H9 (cell line): Measurements from ENCODE around the gene WDR53. TPM values are rescaled to one million over a fixed set of nuclear protein-coding genes. Genes with fewer than 3 reads are reported as not detected.
A peak's percentile ranks its signal among the peaks of the same experiment; 100 is the strongest.

Source experiments
- DNase-seq: peaks from one replicate; pipeline ENCODE4 v3.0.0-alpha.2; 2017
- H2AFZ ChIP-seq: one replicate; pipeline ENCODE4 v1.6.1; 2013; ENCODE audit warnings: mild to moderate bottlenecking, low read length, control low read depth, moderate library complexity
- H2AK5ac ChIP-seq: 2 replicates; pipeline ENCODE4 v1.6.1; 2013; ENCODE audit warnings: low read length, control low read depth, mixed read lengths; ENCODE audit not compliant: insufficient read length
- H2BK120ac ChIP-seq: one replicate; pipeline ENCODE4 v1.6.1; 2013; ENCODE audit warnings: low read depth, mild to moderate bottlenecking, low read length, control low read depth, inconsistent platforms; ENCODE audit not compliant: poor library complexity, severe bottlenecking
- H2BK12ac ChIP-seq: 2 replicates; pipeline ENCODE4 v1.6.1; 2013; ENCODE audit warnings: low read length, control low read depth, mixed read lengths, low read depth; ENCODE audit not compliant: insufficient read length
- H2BK15ac ChIP-seq: 2 replicates; pipeline ENCODE4 v1.6.1; 2013; ENCODE audit warnings: low read depth, low read length, control low read depth
- H2BK20ac ChIP-seq: one replicate; pipeline ENCODE4 v1.6.1; 2013; ENCODE audit warnings: low read depth, mild to moderate bottlenecking, low read length, control low read depth, inconsistent platforms; ENCODE audit not compliant: poor library complexity, severe bottlenecking
- H2BK5ac ChIP-seq: 2 replicates; pipeline ENCODE4 v1.6.1; 2013; ENCODE audit warnings: low read length, control low read depth, mixed read lengths; ENCODE audit not compliant: insufficient read length
- H3K14ac ChIP-seq: 2 replicates; pipeline ENCODE4 v1.6.1; 2013; ENCODE audit warnings: low read length, control low read depth; ENCODE audit not compliant: insufficient read depth
- H3K18ac ChIP-seq: 2 replicates; pipeline ENCODE4 v1.6.1; 2013; ENCODE audit warnings: low read depth, mild to moderate bottlenecking, mixed read lengths, low read length, control low read depth; ENCODE audit not compliant: insufficient read length
- H3K23ac ChIP-seq: 2 replicates; pipeline ENCODE4 v1.6.1; 2013; ENCODE audit warnings: low read length, control low read depth, mixed read lengths, low read depth; ENCODE audit not compliant: insufficient read length
- H3K23me2 ChIP-seq: 2 replicates; pipeline ENCODE4 v1.6.1; 2013; ENCODE audit warnings: low read depth, mild to moderate bottlenecking, mixed read lengths, low read length, control low read depth; ENCODE audit not compliant: insufficient read length, poor library complexity, severe bottlenecking
- H3K27ac ChIP-seq: 2 replicates; pipeline ENCODE4 v1.5.1; 2013; ENCODE audit warnings: low read length, control low read depth, mixed read lengths, low read depth; ENCODE audit not compliant: insufficient read length
- H3K27me3 ChIP-seq: 2 replicates; pipeline ENCODE4 v1.6.1; 2013; ENCODE audit warnings: low read length, control low read depth, inconsistent platforms; ENCODE audit not compliant: insufficient read depth
- H3K4ac ChIP-seq: 2 replicates; pipeline ENCODE4 v1.6.1; 2013; ENCODE audit warnings: low read depth, mild to moderate bottlenecking, control low read depth, inconsistent platforms, low read length, moderate library complexity
- H3K4me1 ChIP-seq: 2 replicates; pipeline ENCODE4 v1.6.1; 2013; ENCODE audit warnings: low read length, control low read depth, inconsistent platforms; ENCODE audit not compliant: insufficient read depth
- H3K4me2 ChIP-seq: 2 replicates; pipeline ENCODE4 v1.6.1; 2013; ENCODE audit warnings: low read length, control low read depth, mixed read lengths; ENCODE audit not compliant: insufficient read length, insufficient read depth
- H3K56ac ChIP-seq: 2 replicates; pipeline ENCODE4 v1.6.1; 2013; ENCODE audit warnings: low read depth, mild to moderate bottlenecking, mixed read lengths, low read length, control low read depth; ENCODE audit not compliant: insufficient read length
- H3K79me1 ChIP-seq: 2 replicates; pipeline ENCODE4 v1.6.1; 2013; ENCODE audit warnings: low read depth, mild to moderate bottlenecking, moderate library complexity, low read length, control low read depth, inconsistent platforms; ENCODE audit not compliant: insufficient read depth, poor library complexity, severe bottlenecking
- H3K79me2 ChIP-seq: 2 replicates; pipeline ENCODE4 v1.6.1; 2013; ENCODE audit warnings: low read length, control low read depth, inconsistent platforms; ENCODE audit not compliant: insufficient read depth
- H3K9ac ChIP-seq: 2 replicates; pipeline ENCODE4 v1.6.1; 2013; ENCODE audit warnings: low read length, control low read depth, mixed read lengths; ENCODE audit not compliant: insufficient read length; ENCODE audit errors: extremely low read depth
- H3K9me3 ChIP-seq: one replicate; pipeline ENCODE4 v1.6.1; 2013; ENCODE audit warnings: low read depth, low read length, inconsistent platforms; ENCODE audit not compliant: control insufficient read depth
- H3T11ph ChIP-seq: one replicate; pipeline ENCODE4 v1.6.1; 2013; ENCODE audit warnings: mild to moderate bottlenecking, low read length, control low read depth, inconsistent platforms
- H4K20me1 ChIP-seq: one replicate; pipeline ENCODE4 v1.6.1; 2013; ENCODE audit not compliant: control insufficient read depth, insufficient read length, insufficient read depth
- H4K5ac ChIP-seq: 2 replicates; pipeline ENCODE4 v1.6.1; 2013; ENCODE audit warnings: low read depth, mild to moderate bottlenecking, mixed read lengths, low read length, control low read depth; ENCODE audit not compliant: insufficient read length
- H4K8ac ChIP-seq: replicated peaks from 2 replicates; pipeline ENCODE4 v1.6.1; 2013; ENCODE audit warnings: low read length, control low read depth, mixed read lengths, low read depth; ENCODE audit not compliant: insufficient read length
- H4K91ac ChIP-seq: 2 replicates; pipeline ENCODE4 v1.6.1; 2013; ENCODE audit warnings: low read depth, mild to moderate bottlenecking, moderate library complexity, mixed read lengths, low read length, control low read depth; ENCODE audit not compliant: insufficient read length
- H3K27ac Mint-ChIP-seq, 3 experiments: 2 replicates in 2 of 3; 3 replicates in 1 of 3; pipeline ENCODE4 v1.8.0; 2020 to 2021; ENCODE audit warnings: mixed read lengths in 3 of 3, mild to moderate bottlenecking in 1 of 3, moderate library complexity in 1 of 3
- H3K27me3 Mint-ChIP-seq: 2 replicates; pipeline ENCODE4 v1.8.0; 2021; ENCODE audit warnings: low read depth, mild to moderate bottlenecking, moderate library complexity, mixed read lengths
- H3K36me3 Mint-ChIP-seq, 3 experiments: 2 replicates in 2 of 3; 3 replicates in 1 of 3; pipeline ENCODE4 v1.8.0; 2020 to 2021; ENCODE audit warnings: low read depth in 3 of 3, mixed read lengths in 3 of 3; ENCODE audit not compliant: insufficient read depth in 1 of 3
- H3K4me1 Mint-ChIP-seq, 2 experiments: 2 replicates each; pipeline ENCODE4 v1.8.0; 2020; ENCODE audit warnings: mixed read lengths in 2 of 2
- H3K4me3 Mint-ChIP-seq, 2 experiments: 2 replicates in 1 of 2; 3 replicates in 1 of 2; pipeline ENCODE4 v1.8.0; 2020 to 2021; ENCODE audit warnings: mild to moderate bottlenecking in 2 of 2, mixed read lengths in 2 of 2, moderate library complexity in 1 of 2
- H3K9me3 Mint-ChIP-seq, 2 experiments: 2 replicates in 1 of 2; 3 replicates in 1 of 2; pipeline ENCODE4 v1.8.0; 2020; ENCODE audit warnings: mild to moderate bottlenecking in 2 of 2, mixed read lengths in 2 of 2, moderate library complexity in 1 of 2
- total RNA-seq: library from RNA; stranded (reverse); gene quantifications from 2 replicates; pipeline ENCODE4 v1.2.1, GENCODE V29; 2021
- TF ChIP-seq, protein P1 (sequence below): fragments of 200-600 bp; sonication (generic); conservative IDR thresholded peaks from 3 replicates; pipeline ENCODE4 v1.8.0; 2021; ENCODE audit warnings: antibody characterized with exemption, mild to moderate bottlenecking

WDR53 gene
- total RNA-seq, 1 experiment from 2014 or later: 21.2 TPM

DNA sequence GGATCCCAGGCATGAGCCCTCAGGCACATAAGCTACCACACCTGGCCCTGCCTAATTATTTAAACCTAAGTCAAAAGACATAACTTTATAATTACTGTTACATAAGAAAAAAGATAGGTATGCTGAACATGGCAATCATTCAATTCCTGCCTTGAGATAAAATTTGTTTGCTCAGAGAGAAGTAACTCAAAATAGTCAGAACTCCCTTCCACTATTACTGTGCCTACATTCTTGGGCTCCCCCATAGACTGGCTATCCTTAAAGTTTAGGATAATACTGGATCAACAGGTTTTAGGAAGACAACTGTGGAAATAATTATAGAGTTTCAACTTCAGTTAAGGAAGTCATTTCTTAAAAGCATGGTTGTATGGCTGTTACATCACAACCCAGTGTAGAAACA lies 9.9 kb downstream of the WDR53 start:
- Histone ChIP-seq H2BK5ac (no peak overlapping the region), H2BK120ac (no peak overlapping the region), H3K23me2 (no peaks in the 10 kb centered on the region), H4K20me1 (no peaks in the 10 kb centered on the region), H4K91ac (no peak overlapping the region), H3K4ac (no peak overlapping the region), H3K4me2 (no peak overlapping the region), H3K79me2 (no peaks in the 10 kb centered on the region), H3K23ac (no peak overlapping the region), H2BK20ac (no peak overlapping the region), H3K18ac (no peak overlapping the region), H2AFZ (no peak overlapping the region), H3K27ac (no peak overlapping the region), H3K14ac (no peak overlapping the region), H4K5ac (no peak overlapping the region), H3T11ph (no peak overlapping the region), H2BK15ac (no peak overlapping the region), H3K27me3 (no peaks in the 10 kb centered on the region), H3K9me3 (no peaks in the 10 kb centered on the region), H2BK12ac (no peak overlapping the region), H3K56ac (no peak overlapping the region), H4K8ac (no peak overlapping the region), H2AK5ac (no peak overlapping the region), H3K9ac (no peak overlapping the region), H3K4me1 (no peaks in the 10 kb centered on the region), H3K79me1 (no peaks in the 10 kb centered on the region)
- Mint-ChIP-seq H3K36me3 (peaks cover 2 to 18% (median 16%) of the 10 kb centered on the region in 3 experiments; a peak in 5 of 7 replicates), H3K27me3 (no peaks in the 10 kb centered on the region), H3K9me3 (no peaks in the 10 kb centered on the region), H3K4me3 (no peak overlapping the region), H3K27ac (peak overlapping the region in 1 of 3 experiments; percentile 79; a peak in 1 of 7 replicates), H3K4me1 (no peaks in the 10 kb centered on the region)
- no peak for DNase-seq
- TF ChIP-seq, protein P1, sequence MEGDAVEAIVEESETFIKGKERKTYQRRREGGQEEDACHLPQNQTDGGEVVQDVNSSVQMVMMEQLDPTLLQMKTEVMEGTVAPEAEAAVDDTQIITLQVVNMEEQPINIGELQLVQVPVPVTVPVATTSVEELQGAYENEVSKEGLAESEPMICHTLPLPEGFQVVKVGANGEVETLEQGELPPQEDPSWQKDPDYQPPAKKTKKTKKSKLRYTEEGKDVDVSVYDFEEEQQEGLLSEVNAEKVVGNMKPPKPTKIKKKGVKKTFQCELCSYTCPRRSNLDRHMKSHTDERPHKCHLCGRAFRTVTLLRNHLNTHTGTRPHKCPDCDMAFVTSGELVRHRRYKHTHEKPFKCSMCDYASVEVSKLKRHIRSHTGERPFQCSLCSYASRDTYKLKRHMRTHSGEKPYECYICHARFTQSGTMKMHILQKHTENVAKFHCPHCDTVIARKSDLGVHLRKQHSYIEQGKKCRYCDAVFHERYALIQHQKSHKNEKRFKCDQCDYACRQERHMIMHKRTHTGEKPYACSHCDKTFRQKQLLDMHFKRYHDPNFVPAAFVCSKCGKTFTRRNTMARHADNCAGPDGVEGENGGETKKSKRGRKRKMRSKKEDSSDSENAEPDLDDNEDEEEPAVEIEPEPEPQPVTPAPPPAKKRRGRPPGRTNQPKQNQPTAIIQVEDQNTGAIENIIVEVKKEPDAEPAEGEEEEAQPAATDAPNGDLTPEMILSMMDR: no peak
